HG02885 (cell line): ENCODE measurements around the gene ARPC5L.
"Not testable (repeated sequence)": the region's sequence is repeated elsewhere in the genome, so short reads cannot be mapped to it uniquely, and the experiment has no call there.

Source experiments
- ATAC-seq: cut with Tn5 transposase; IDR thresholded peaks from one replicate; pipeline ENCODE4 v1.9.1; 2021; ENCODE audit warnings: mild to moderate bottlenecking; ENCODE audit not compliant: unreplicated experiment, poor library complexity

ARPC5L gene

GRCh38 chr9:124886866-124887492, 25.0 kb downstream of the ARPC5L start:
- ATAC-seq = no peak

GRCh38 chr9:124887832-124888231, 25.9 kb downstream of the ARPC5L start:
- ATAC-seq = no peak

DNA sequence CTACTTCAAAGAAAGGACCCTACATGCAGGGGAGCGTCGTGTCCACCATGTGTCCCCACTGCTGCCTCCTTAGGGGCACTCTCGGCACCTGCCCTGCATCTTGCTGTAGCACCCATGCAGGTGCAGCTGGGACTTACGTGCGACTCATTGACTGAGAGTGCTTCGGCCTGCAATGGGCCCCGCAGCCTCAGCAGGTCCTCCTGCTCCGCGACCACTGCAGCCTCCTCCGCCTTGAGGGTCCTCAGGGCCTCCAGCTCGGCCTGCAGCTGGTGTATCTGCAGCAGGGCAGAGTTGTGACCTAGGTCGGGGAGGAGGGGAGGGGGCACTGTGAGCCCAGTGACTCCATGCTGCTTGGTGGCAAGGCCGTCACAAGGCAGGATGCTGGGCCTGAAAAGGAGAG, 27.1 kb downstream of the ARPC5L start:
- ATAC-seq = no peak

DNA sequence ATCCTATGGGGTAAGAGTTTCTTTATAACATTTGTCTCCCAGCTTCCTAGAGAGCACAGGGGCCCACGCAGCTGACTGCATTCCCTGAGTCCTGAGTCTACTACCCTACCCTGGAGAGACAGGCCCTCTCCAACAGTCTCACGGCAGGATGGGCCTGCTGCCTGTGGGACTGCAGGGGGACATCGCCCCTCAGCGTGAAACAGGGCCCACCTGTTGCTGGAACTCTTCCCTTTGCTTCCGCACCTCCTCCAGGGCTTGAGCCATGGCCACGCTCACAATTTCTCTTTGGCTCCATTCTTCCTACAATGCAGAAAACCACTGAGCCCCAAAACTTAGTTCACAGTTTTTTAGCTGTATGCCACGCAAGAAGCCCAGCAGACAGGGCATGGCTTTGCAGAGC, 28.2 kb downstream of the ARPC5L start:
- ATAC-seq = no peak

DNA sequence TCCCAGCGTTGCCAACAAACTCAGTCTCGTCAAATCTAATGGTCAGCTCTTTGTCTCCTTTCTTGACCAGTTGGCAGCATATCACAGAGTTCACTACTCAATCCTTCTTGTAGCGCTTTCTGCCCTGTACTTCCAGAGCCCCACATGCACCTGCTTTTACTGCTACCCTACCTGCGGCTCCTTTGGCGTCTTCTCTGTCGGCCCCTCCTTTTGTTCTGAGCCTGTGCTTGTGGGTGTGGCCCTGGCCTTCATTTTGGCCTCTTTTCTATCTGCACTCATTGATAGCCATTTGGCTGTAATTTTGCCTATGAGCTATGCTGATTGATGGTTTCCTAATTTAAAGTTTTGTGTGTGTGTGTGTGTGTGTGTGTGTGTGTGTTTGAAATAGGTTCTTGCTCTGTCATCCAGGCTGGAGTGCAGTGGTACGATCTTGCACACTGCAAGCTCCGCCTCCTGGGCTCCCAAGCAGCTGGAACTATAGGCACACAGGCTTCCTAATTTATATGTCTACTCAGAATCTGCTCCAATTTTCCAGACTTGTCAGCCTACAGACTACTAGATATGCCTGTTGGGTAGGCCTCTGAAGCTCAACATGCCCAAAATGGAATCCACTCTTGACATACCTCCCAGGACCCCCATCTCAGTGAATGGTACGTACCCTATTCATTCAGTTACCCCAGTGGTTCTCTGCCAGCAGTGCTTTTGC, 32.3 kb downstream of the ARPC5L start:
- ATAC-seq = no peak

DNA sequence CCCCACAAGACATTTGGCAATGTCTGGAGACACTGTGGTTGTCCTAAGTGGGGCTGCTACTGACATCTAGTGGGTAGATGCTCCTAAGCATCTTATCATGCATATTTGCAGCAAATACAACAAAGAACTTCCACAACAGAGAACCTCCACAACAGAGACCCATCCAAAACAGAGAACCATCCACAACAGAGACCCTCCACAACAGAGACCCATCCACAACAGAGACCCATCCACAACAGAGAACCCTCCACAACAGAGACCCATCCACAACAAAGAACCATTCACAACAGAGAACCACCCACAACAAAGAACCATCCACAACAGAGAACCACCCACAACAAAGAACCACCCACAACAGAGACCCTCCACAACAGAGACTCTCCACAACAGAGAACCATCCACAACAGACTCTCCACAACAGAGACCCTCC, 32.8 kb downstream of the ARPC5L start:
- ATAC-seq = no peak

DNA sequence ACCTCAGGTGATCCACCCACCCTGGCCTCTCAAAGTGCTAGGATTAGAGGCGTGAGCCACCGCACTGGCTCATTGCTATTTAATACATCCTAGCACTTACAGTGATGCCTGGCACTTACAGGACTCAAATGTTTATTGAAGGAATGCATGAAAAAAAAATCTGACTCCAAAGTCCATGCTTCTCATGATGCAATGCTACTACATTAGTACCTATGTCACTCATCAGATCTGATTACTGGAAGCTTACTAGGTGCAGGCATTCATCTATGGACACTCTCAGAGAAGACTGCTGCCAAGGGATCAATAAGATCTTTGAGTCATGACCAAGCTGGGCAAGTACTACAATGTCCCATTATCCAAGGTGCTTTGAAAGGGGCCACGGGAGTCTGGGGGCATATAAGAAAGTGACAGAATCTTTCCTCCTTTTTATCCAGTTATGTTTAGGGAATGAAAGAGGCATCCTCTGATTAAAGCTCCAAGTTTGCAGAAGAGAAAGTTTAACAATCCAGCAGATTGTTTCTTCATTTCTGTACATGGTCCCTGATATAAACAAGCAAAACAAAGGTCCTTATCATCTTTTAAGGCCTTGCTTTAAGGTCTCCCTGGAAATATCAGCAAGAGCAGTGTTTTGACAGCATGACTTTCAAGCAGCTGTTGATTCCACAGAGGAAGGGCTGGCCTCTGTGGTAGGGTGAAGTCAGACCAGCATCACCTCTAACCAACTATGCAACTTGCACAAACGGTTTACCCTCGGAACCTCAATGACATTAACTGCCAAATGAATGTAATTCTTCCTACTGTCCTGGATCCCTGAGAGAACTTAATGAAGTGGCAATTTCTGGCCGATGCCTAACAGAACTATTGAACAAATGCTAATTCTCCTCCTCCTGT, 35.9 kb downstream of the ARPC5L start:
- ATAC-seq = no peak

DNA sequence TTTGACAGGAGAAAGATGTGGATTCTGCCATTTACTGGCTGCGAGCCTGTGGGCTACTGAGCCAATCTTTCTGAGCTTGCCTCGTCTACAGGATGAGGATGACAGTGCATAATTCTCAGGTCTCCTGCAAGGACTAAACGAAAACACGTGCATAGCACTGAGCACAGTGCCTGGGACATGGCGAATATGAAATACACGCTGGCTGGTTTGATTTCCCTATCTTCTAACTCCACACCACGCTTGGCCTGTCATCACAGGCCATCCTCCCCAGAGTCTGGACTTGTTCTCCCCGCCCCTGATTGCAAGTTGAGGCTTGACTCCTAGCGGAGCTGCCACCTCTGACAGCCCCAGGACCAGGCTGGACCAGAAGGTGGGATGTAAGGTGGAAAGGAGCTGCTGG, 37.9 kb downstream of the ARPC5L start:
- ATAC-seq = no peak

DNA sequence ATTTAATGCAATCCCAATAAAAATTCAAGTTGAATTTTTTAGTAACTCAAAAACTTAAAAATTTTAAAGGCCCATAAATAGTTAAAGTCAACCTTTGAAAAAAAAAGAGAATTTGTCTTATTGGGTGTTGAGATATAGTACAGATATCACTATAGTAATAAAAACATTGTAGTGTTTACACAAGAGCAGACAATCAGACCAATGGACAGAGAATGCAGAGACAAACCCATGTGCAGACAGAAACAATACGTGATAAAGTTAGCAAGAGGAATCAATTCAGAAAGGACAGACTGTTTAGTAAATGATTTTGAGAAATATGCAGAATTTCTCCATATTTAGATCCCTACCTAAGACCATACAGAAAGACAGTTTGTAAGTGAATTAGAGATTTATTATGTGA, 45.0 kb downstream of the ARPC5L start:
- ATAC-seq = no peak

DNA sequence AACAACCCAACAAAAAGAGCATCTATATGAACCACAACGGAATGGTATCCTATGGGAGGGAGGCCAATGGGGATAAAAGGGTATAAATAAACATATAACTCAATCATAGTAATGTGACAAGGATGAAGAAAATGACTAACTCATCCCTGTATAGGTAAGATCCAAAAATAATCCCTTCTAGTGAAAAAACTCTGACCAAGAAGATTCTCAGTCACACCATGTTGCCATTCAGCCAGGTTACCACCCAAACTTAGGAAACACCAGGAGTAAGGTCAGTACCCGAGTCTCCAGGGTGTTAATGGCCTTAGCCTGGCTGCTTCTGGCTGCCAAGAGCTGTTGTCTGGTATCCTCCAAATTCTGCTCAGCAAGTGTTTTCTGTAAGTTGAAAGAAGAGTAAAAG, 46.2 kb downstream of the ARPC5L start:
- no peak for ATAC-seq

DNA sequence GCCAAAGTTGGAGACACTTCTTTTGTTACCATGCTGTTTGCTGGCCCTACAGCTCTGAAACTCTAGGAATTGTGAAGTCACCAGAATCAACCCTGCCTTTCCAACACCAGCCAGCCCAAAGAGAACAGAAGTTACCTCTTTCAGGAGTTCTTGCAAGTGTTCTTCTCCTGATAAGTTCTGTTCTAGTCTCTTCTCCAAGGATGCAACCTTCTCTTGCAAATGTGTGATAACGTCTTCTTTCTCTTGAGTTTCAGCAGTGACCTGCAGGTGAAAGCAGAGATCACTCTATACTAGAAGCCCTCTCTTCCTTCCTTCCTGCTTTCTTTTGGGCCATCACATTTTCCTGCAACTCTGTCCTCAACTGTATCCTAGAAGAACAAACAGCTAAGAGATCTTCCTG, 49.8 kb downstream of the ARPC5L start:
- ATAC-seq = no peak

DNA sequence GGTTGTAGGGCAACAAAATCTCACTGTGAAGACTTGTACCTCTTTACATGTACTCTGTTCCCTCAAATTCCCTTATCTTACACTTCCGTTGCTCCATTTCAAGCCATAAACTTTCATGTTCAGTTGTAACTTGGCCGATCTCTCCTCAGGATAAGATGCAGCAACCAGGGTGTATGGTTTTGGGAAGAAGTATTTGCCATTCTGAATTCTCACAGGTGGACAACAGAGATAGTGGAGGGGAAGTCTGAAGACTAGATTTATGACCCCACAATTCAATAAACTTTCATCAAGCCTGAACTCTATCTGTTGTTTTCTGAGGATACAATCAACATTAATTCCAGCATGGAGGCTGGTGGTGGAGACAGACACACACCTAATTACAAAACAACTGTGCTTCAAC, 51.4 kb downstream of the ARPC5L start:
- ATAC-seq = no peak

GRCh38 chr9:124914753-124915405, 52.9 kb downstream of the ARPC5L start:
- no peak for ATAC-seq

- ATAC-seq = not testable (repeated sequence)
Observed at GRCh38 chr9:124920394-124920793, 58.5 kb downstream of the ARPC5L start.
